NT2/D1 (cell line): ENCODE results near the gene DPP9.

Experiments
- SUZ12 ChIP-seq: IDR thresholded peaks from 2 replicates; pipeline ENCODE4 v1.6.1; 2011; ENCODE audit not compliant: insufficient read length, insufficient read depth; ENCODE audit errors: extremely low read depth
- YY1 ChIP-seq: IDR thresholded peaks from 2 replicates; pipeline ENCODE4 v1.6.1; 2011; ENCODE audit not compliant: insufficient read length, insufficient read depth
- ZNF274 ChIP-seq: IDR thresholded peaks from 2 replicates; pipeline ENCODE4 v1.6.1; 2011; ENCODE audit warnings: mild to moderate bottlenecking, low read depth, low read length

DNA sequence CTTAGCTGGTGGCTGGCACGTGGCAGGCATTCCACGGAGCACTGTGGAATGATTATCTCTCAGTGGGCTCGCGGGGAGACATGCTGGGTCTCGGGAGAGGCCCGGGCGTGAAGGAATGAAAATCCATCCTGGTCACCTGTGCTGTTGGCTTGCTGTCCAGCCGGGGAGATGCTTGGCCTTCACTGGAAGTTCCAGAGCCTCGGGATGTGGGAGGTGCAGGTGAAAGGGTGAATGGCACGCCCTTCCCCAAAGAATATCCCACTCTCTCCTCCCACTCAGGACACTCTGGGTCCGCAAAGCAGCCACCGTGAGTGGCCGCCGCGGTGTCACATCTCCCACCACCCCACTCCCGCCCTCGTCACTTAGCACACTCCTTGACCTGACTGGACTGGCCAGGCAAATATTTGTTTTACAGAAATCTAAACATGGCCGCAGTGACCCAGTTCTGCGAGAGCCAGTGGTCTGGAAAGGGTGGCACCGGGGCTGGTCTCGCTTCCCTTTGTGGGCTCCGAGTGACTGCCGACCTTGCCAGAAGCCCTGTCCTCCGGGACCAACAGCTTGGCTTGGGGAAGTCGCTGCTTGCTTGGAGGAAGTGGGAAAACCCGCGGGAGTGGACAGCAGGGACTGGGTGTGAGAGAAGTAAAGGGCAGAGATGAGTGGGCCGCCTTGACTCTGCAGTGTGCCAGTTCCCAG lies 8.0 kb downstream of the DPP9 start:
- TF ChIP-seq SUZ12 (no peak), ZNF274 (no peak), YY1 (no peak)
